GF-D8 (cell line): ENCODE results near the gene LRRC71.

ENCODE experiments used
- DNase-seq: peaks from one replicate; lab custom pipeline; 2025; lab: John Stamatoyannopoulos, UW

Gene LRRC71

DNA sequence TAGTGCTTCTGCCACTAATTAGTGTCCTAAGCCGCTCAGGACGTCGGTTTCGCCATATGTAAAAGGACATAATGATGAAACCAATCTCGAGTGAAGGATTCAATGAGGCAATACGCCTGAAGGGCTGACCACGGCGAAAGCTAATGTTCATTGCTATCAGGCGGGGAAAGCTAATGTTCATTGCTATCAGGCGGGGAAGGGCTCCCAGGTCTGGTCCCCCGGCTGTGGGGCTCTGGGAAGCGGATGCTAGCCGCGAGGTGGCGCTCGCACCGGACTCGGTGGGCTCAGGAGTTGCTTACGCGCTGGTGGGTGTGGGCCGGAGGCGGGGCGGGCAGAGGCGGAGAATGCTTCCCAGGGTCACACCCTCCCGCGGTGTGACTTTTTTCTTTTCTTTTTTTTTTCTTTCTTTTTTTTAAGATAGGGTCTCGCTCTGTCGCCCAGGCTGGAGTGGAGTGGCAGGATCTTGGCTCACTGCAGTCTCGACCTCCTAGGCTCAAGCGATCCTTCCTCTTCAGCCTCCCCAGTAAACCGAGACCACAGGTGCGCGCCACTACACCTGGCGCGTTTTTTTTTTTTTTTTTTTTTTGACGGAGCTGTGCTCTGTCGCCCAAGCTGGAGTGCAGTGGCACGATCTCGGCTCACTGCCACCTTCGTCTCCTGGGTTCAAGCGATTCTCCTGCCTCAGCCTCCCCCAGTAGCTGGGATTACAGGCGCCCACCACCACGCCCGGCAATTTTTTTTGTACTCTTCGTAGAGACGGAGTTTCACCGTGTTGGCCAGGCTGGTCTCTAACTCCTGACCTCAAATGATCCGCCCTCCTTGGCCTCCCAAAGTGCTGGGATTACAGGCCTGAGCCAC lies 28.0 kb upstream of the LRRC71 start:
- no peak for DNase-seq

DNA sequence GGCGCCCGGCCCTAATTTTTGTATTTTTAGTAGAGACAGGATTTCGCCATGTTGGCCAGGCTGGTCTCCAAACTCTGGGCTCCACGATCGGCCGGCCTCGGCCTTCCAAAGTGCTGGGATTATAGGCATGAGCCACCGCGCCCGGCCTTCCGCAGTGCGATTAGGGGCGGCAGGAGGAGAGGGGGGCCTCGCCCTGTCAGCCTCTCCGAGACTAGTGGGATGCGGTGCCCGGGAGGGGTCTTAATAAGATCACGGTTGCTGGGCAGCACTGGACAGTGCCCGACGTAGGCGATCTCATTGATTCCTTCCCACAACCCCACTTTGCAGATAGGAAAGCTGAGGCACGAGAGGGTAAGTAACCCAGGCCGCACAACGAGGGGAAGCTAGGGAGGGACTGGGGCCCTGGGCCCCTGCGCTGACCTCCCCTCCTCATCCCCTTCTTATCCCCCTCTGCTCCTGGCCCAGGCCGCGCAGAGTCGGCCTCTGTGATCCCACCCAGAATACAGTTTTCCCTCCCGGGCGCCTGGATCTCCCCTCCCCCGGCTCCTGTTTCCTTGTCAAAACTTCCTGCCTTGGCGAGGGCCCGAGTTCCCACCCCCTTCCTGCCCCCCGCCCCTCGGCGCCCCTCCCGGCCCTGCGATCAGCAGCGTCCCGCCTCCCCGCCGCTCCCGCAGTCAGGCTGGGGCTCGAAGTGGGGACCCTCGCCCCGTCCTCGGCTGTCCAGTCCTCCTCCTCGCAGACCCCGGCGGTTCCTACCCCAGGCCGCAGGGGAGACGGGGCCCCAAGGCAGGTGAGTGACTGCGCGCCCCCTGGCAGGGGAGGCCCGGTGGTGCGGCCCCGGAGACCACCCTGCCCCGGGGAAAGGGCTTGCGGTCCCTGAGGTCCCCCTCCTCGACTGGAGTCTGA lies 27.1 kb upstream of the LRRC71 start, which contains the start of gene PEAR1:
TSS of gene PEAR1 (plus strand) at position 671 of the 906 bp plus-strand sequence. CDS start 10,209 bp downstream, outside the sequence.
- DNase-seq, result no peak

DNA sequence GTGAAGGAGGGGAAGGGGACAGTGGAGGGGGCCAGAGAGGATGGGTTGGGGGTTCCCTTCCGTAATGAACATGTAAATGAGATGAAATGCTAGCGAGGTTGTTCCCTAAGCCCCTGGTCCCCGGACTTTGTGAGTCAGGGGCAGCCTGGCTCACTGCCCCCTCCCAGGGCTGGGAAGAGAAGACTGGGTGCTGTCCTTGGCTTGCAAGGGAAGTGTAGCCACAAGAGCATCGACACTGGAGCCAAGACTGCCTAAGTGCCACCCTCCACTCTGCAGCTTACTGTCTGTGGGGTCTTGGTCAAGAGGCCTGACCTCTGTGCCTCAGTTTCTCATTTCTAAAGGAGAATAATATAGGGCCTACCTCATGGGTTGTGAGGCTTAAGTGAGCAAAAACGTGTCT lies 26.4 kb upstream of the LRRC71 start:
- no peak for DNase-seq

DNA sequence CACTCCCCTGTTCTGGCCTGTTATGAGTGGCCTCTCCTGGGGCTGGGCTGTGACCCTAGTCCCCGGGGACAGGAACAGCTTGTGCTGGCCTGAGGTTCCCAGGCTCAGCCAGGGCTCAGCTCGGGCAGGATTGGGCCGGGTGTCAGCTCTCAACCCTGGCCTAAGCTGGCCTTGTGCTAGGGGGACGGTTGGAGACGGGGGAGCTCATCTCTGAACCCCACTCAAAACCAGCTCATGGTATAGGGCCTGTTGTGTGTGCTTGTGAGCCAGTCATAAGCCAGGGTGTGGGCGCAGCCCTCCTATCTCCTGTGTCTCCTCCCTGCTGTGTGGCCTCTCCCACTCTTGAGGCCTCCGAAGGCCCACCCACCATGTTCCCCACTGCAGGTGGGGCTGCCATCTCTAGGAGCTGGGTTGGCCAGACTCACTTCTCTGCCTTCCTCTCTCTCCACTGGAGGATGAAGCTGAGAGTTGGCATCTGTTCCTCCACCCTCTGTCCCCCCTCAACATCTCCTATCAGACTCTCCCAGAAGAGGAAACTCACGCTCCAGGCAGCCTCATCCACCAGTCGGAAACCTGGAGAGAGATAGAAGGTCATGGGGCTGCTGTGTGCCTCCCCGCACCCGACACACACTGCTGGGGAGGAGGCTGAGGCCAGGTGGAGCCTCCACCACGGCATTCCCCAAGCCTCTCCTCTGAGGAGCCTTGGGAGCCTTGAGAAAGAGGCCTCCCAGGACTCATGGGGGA lies 25.5 kb upstream of the LRRC71 start:
- DNase-seq, result no peak

DNA sequence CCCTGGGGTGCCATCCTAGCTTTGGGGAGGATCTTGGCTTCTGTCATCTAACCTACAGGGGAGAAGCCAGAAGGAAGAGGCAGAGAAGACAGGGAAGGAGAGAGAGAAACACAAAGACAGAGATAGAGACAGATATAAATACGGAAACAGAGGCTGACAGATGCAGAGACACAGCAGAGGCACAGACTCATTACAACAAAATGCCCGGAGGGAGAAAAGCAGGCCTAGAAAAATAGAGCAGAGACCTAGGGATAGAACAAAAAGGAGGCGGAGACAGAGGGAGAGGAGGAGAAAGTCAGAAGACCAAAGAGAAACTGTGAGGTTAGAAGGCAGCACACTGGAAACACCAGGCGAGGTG lies 25.0 kb upstream of the LRRC71 start:
- DNase-seq, result no peak

DNA sequence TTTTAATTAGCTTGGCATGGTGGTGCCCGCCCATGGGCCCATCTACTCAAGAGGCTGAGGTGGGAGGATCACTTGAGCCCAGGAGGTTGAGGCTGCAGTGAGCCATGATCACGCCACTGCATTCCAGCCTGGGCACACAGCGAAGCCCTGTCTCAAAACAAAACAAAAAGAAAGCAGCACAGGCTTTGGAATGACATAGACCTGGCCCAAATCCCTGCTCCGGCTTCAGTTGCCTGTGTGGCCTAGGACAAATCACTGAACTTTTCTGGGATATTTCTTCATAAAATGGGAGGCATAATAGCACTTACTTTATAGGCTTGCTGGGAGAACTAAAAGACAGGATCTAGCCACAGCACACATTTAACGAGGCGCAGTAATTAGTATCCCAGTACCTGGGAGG lies 24.5 kb upstream of the LRRC71 start:
- DNase-seq, result no peak

DNA sequence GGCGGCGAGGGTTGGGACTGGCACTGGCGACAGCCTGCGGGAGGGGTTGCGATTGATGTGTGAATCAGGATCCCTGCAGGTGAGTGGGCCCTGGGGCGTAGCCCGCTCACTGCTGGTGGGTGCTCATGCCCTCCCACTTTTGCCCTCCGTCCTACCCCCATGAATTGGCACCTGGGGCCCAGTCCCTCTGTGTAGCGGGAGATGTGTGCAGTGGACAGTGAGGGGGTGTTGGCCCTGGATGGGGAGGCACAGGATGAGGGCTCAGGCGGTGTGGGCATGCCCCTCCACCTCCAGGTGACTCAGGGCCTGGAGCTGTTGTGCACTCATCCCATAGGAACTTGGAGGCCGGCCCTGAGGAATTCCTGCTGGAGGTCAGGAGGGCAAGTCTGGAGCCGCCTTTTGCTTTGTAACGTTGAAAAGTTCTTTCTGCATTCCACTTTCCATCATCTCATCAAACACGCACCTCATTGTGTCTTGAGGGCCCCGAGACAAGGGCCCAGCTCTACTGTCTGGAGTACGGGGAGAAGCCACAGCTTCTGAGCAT lies 23.9 kb upstream of the LRRC71 start:
- DNase-seq, result no peak

DNA sequence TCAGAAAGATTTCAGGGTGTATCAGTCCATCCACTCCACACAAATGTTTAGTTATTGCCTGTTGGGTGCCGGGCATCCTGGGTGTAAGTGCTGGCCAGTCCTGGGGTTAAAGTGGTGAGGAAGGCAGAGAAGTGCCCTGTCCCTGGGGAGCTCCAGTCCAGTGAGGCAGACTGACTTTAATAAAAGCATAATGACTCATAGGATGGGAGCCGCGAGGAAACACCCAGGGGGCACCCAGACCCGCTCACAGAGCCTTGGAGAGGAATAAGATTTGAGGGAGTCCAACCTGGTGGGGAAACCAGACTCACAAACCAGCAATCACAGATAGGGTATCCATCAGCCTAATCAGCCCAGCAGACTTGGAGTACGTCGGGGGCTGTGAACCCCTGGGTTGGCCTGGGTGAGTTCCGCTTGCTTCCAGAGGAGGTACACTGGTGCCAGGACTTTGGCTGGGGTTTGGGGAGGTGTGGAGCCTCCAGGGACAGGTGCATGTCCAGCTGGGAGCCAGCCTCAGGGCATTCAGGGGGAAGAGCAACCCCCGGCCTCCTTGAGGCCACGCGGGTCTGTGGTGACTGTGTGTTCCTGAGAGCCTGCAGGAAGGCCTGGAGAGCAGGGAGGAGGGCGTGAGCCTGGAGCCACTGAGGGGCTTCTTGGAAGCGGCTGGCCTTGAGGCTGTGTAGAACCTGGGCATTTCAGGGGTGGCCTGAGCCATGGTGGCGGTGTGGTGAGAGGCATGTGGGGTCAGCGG lies 23.2 kb upstream of the LRRC71 start:
- no peak for DNase-seq

DNA sequence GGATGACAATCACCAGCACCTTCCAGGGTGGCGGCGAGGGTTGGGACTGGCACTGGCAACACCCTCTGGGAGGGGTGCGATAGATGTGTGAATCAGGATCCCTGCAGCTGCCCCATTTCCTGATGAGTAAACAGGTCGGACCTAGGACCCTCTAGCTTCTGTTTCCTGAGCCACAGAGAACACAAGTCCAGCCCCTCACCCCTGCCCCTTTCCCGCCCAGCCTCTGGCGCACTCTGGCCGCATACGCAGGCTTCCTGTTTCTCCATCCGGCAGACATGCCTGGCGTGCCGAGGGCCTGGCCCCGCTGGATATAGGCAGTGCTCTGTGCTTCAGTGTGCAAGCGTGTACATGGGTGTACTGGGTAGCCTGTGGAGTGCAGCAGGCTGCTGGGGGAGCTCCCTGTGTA lies 22.3 kb upstream of the LRRC71 start:
- no peak for DNase-seq

DNA sequence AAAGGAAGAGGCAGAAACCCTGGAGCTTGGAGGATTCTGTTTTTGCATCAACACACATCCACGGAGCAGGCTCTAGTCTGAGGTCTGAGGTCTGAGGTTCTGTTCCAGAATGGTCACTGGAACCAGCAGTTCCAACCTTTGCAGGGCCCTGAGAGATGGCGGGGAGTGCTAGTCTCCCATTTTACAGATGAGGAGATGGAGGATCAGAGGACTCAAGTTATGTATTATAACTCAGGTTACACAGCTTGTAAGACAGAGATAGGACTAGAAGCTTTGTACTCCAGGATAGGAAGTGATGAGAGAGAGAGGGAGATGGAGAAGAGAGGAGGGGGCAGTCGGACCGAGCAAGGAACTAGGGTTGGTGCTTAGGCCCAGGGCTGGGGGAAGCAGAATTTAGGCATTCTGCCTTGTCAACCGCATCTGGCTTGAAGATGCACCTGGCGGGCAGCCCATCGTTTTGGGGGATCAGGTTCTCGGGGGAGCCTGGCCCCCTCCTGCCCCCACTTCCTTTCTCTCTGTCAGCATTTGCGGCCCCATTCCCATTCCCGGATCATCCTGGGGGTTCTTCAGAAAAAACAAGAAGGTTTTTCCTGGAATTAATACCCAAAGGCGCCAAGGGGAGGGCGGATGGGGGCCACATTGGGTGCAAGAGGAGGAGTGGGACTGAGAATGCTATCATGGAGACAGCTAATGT lies 21.3 kb upstream of the LRRC71 start:
- DNase-seq, result no peak

DNA sequence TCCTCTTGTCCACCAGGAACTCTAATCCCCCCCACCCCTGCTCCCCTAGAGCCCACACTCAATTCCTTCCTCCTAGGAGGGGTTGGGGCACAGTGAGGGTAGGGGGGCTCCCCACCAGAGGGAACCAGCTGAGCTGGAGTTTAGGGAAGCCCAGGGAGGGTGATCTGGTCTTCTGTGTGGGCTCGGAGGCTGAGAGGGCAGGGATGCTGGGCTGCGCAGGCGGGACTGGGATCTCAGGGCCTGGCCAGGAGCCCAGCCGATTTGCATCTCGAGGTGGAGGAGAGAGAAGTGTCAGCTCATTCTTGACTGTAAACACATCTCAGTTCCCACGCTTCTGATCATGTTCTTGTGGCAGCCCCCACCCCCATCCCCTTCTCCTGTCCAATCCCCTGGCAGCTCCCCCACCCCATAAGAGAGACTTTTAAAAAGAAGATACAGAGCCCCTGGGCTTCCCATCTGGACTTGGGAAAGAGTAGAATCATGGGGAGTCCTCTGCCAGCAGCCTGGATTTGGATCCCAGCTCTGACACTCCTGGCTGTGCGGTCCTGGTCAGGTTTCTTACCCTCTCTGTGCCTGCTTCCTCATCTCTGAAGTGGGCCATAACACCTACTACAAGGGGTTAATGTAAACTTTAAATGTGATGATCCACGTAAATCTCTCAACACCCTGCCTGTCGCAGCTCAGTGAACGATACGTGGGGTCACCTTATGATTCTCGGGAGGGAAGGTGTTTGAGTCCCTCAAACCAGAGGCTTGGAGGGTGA lies 20.3 kb upstream of the LRRC71 start:
- DNase-seq, result no peak

DNA sequence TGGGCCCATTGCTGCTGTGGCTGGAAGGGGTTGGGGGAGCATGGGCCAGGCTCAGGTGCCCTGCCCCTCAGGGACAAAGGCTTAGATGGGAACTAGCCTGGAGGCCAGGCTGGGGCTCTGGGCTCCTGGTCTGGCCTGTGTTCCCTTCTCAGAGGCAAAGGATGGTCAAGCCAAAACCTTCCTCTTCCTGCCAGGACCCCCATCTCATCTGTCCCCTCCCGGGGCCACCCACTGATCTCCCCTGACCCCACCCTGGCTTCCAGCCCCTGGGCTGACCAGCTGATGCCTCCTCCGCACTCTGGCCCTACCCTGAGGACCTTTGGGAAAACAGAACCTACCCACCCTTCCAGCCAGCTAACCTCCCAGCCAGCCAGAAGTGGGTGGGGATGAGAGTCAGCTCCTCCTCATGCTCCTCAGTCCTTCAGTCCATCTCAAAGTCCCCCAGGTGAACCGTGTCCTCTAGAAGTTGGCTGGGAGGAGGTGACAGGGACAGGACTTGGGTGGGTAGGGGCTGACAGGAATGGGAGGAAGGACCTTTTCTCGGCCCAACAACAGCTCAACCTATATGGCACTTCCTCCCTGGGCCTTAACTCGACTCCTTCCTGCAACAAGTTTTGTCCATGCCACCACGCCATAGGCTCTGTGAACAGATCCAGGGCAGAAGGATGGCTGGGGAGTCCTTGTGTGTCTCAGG lies 19.4 kb upstream of the LRRC71 start:
- no peak for DNase-seq

DNA sequence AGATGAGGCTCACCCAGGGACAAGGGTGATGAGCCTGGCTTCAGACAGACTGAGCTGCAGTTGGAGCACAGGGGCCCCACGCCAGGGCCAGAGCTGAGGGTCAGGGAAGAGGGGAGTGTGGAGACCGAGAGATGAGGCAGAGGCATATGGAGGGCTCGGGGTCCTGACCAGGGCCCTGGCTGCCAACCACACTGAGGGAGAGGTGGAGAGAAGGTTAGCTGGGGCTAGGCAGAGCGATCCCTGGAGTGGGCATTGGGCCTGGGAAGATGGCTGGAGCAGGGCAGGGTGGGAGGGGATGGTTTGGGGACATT lies 18.9 kb upstream of the LRRC71 start:
- DNase-seq, result no peak

DNA sequence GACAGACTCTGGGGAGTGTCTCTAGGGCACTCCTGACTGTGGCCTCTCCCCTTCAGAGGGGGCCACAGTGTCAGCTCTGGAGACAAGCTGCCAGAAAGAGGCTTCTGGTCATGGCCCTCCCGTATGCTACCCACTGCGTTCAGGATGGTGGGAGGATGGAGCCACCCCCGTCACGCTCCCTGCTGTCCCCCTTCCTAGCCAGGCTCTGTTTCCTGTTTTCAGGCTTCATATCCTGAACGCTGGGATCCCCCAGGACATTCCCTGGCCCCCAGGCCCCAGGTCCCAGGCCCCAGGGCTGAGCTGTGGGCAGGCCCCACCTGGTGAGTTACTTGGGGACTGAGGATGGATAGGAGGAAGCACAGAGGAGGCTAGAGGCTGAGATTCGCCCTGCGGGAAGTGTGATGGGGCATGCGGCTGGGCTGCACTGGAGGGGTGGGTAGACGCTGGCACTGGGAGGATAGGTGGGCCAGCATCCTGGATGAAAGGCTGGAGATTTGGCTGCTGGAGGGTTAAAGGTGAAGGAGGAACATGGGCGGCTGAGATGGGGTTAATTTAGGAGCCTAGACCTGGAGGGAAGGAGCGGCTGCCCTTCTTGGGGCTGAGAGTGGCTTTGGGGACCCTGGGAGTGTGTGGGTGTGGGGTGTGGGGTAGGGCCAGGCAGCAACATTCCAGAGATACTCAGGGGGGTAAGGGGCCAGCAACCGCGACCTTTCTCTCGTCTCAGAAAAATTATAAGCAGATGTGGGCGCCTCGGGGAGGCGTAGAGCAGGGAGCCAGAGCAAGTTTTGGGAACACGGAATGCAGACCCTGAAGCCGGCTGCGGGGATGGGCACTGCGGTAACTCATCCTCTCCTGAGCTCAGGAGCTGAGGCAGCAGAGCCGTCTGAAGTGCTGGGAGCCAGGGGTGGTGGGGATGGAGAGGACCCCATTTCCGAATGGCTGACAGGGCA lies 18.2 kb upstream of the LRRC71 start:
- DNase-seq, result no peak

DNA sequence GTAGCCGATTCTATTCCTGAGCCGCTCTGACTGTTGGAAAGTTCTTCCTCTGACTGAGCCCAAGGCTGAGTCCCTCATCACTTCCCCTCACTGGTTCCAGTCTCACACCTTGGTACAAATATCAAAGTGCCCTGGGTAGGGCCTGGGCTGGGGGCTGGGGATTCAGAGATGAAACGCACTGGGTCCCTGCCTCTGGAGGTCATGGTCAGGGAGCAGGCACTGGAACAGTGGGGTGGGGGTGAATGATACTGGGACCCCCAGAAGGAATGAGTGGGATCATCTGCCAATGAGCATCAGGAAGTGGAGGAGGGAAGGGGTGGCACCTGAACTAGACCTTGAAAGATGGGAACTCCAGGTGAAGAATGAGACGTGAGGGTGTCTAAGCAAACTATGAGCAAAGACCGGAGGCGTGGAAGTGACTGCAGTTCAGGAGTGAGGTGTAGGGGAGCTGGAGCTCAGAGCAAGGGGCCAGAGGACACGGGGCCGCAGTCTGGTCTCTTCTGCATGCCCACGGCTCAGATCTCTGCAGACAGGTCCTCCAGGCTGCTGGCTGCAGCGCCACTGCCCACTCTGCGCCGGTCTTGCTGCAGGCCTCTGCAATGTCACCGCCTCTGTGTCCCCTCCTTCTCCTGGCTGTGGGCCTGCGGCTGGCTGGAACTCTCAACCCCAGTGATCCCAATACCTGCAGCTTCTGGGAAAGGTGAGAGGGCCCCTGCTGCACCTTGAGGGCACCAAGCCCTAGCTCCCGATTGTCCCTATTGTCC lies 16.9 kb upstream of the LRRC71 start:
- DNase-seq, result no peak

DNA sequence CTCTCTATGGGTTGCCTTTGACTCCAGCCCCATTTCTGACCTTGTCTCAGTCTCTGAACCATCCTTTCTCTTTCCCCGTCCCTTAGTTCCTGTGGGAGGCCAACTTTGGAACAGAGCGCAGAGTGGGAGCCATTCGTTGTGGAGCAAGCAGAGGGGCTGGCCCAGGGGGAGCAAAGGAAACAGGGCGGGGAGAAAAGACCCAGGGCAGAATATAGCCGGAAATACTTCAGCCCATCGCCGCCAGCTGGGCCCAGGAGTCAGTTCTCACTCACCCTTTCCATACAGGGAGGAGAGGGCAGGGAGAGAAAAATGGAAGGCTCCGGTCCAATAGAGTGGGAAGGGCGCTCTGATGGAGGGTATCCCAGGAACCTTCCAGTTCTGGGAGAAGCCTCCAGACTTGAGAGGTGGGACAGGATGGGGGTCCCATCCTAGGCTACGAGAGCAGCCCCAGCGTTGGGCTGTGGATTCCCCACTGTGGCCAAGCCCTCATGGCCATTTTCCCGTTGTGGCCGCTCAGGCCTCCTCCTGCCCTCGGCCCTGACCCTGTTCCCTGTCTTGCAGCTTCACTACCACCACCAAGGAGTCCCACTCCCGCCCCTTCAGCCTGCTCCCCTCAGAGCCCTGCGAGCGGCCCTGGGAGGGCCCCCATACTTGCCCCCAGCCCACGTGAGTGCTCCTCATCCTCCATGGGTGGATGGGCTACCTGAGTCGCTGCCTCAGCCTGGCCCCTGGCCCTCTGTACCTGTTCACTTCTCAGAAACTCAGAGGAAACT lies 16.1 kb upstream of the LRRC71 start:
- DNase-seq, result no peak

DNA sequence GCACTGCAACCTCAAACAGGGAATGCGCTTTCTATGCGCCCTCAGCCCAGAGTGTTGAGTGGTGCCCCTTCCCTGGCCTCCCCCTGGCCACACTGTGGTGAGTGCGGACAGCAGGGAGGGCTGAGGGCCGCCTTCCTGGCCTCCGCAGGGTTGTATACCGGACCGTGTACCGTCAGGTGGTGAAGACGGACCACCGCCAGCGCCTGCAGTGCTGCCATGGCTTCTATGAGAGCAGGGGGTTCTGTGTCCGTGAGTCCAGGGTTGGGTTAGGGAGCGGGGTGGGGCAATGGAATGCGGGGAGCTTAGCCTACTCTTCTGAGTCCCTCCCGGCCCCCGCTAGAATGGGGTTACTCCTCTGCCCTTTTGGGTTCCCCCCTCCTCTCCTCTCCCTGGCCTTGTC lies 15.3 kb upstream of the LRRC71 start:
- DNase-seq, result no peak
